GM04503 (cell line): ENCODE results near the gene WBP1L.
"Not testable (repeated sequence)": the region's sequence is repeated elsewhere in the genome, so short reads cannot be mapped to it uniquely, and the experiment has no call there.

Source experiments
- DNase-seq: peaks from one replicate; pipeline ENCODE4 v3.0.0-alpha.2; 2012; ENCODE audit warnings: low read depth

WBP1L gene

DNA sequence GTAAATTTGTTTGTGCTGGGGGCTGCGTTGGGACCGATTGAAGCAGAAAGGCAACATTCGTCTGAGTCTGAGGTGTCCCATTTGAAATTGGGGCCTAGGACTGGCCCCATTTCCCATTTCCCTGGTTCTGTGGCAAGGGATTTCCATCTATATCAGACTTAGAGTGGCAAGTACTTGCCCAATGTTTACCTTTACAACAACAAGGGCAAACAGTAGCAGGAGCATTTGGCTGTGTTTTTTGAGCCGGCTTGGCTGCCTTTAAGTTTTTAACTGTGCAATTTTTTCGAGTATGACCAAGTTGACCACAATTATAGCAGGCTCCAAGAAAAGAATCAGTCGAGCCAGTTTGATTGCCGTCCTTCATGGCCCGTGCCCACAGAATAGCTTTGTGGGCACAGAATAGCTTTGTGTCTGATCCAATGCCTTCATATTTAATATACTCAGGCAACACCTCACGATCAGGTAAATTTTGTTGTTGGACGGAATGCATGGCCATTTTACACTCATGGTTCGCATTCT lies 98.1 kb downstream of the WBP1L start:
- DNase-seq: no peak

DNA sequence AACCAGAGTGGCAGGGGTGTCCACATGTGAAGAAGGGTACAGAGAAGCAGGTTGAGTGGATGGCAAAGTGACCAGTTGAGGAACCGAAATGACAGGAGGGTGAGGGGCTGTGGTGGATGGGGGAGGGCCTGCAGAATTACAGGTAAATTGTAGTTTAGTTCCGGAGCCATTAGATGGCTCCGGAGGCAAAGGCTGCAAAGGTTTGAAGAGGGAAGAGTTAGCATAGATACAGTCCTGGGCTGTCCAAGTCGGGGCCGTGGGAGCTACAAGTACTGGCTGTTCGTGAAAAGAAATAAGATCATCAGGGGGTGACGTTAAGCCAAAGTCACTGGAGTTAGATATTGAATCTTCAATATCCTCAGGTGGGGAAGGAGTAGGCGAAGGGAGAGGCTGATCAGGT lies 99.4 kb downstream of the WBP1L start:
- not testable (repeated sequence) for DNase-seq

DNA sequence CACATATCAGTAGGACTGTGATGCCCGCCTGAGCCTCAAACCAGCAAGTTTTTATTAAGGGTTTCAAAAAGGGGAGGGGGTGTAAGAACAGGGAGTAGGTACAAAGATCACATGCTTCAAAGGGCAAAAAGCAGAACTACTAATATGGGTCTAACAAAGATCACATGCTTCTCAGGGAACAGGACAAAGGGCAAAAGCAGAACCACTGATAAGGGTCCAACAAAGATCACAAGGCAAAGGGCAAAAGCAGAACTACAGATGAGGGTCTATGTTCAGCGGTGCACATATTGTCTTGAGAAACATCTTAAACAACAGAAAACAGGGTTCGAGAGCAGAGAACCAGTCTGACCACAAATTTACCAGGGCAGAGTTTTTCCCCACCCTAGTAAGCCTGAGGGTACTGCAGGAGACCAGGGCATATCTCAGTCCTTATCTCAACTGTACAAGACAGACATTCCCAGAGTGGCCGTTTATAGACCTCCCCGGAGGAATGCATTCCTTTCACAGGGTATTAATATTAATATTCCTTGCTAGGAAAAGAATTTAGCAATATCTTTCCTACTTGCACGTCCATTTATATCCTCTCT lies 100.5 kb downstream of the WBP1L start:
- not testable (repeated sequence) for DNase-seq

DNA sequence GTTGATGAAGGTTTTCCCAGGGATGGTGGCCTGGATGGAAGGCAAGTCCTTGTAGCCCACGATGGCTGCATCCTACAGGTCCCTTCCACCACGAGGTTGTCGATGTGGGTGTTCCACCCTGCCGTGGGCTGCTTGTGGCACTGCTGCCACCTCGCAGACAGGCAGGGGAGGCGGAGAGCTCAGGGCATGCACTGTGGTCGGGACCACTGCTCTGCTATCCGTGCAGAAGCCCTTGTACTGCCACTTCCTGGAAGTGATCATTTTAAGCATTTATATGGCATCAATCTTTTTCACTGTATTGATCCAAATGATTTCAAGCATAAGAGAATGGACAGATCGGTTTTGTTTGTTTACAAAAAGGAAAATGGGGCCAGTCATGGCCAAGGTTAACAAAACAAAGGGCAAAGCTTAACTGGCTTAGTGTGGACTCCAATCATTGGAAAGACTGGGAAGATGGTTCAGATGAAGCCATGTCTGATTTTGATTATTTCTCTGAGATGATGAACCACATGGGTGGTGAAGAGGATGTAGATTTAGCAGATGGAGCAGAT lies 101.7 kb downstream of the WBP1L start:
- DNase-seq: no peak

- DNase-seq: no peak
Measured at GRCh38 chr10:102850025-102850518, 106.3 kb downstream of the WBP1L start.

GRCh38 chr10:102853237-102853636 lies 109.5 kb downstream of the WBP1L start:
- not testable (repeated sequence) for DNase-seq

- peak; percentile 89 for DNase-seq
Measured at GRCh38 chr10:102855731-102856436, 112.1 kb downstream of the WBP1L start.

DNA sequence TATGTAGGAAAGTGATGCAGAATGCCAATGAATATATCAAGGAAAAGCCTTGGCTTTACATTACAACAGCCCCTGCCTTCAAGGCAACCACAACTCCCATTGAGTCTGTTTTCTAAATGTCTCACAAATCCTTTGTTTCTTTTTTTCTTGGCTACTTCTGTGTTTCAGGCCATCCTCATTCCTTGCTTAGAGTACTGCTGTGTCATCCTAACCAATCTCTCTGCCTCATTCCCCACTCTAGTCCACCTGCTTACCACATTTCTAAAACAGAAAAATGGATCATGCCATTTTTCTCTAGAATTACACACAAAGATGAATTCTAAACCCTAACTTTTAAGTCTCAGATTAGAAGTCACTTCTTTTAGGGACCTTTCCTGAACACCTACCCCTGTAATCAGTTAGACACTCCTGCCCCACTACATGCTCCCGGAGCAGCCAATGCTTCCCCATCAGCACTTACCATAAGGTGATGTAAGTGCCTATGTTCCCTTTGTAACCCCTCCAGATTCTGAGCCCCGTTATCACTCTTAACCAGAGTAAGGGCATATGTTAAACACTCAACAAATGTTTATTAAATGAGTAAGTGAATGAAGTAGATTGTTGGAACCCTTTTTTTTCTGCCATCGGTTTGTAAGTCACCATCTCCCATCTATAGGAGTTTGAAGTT lies 113.1 kb downstream of the WBP1L start:
- DNase-seq: no peak

- DNase-seq: no peak
Measured at GRCh38 chr10:102859911-102860310, 116.2 kb downstream of the WBP1L start.

- DNase-seq: no peak
Measured at GRCh38 chr10:102863660-102864059, 119.9 kb downstream of the WBP1L start.

GRCh38 chr10:102865620-102866019 lies 121.9 kb downstream of the WBP1L start:
- no peak for DNase-seq
